Activated CD8-positive, alpha-beta memory T cell treated with anti-CD3 and anti-CD28 coated beads for 1 hour (primary cell): ENCODE measurements around the gene ST6GALNAC4.

Experiments used
- DNase-seq, 2 donors: peaks; one replicate each; pipeline ENCODE4 v3.0.0-alpha.2; 2020; ENCODE audit warnings: low read depth in 1 of 2; ENCODE audit errors: extremely low read depth in 1 of 2

ST6GALNAC4 gene

DNA sequence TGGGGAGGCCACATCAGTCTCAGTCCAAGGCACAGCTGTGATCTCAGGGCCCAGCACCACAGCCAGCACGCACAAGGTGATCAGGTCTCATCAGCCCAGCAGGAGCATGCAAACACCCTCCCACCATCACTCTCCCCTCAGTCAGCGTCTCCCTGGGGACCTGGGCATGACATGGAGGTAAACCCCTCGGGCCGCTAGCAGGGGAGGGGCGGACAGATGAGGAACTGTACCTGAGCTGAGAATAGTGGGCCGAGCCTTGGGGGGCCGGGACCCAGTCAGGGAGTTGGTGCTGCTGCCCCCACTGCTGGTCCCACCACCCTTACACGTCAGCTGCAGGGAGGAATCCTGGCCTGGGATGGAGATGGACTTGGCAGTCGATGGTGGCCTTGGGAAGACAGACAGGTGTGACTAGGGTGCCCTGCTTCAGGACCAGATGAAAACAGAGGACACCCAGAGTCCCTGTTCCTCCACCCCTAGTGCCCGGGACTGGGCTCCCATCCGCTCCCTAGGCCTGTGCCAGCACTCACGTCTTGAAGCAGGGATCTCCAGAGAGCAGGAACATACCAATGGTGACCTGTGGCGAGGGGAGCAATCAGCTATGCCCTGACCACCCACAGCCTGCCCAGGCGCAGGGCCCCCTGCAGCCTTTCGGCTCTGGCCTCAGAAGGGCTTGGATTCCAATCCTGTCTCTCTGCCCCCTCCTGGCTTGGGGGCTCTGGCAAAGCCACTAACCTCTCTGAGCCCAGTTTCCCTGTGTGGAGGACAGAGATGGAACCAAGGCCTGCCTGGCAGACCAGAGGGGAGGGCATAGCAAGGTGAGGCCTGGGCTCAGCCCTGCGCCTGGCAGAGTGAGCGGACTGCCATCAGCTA is 31.2 kb upstream of the ST6GALNAC4 start:
- DNase-seq, result no peak

DNA sequence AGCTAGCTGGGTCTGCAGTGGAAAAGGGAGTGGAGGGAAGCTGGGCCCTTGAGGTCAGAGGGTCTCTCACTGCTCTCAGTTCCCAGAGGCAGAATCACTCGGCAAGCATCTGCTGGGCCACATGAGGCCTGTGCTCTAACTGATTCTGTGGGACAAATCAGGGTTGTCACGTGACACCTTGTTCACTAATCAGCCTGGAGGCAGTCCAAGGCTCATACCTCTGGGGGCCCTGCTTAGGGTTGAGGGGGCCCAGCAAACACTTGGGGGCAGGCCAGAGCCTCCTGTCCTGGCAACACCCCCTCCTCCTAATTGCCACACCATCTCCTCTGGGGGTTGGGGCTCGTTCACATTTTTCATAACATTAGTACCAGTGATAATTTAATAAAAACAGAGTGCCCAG is 29.9 kb upstream of the ST6GALNAC4 start:
- DNase-seq, result no peak

DNA sequence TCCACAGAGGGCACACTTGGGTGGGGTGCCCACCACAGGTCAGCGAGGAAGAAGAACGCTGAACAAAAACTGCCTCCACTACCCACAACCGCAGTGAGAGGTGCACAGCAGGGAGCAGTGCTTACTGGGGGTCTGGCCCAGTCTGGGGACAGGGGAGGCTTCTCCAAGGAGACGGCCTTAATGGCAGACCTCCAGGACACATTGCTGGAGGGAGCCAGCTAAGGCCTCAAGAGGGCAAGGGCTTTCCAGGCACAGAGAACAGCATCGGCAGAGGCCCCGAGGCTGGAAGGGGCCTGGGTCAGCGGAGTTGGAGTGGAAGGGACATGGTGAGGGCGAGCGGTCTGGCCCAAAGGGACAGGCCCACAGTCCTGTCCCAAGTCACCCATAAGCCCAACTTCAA is 29.1 kb upstream of the ST6GALNAC4 start:
- no peak for DNase-seq

DNA sequence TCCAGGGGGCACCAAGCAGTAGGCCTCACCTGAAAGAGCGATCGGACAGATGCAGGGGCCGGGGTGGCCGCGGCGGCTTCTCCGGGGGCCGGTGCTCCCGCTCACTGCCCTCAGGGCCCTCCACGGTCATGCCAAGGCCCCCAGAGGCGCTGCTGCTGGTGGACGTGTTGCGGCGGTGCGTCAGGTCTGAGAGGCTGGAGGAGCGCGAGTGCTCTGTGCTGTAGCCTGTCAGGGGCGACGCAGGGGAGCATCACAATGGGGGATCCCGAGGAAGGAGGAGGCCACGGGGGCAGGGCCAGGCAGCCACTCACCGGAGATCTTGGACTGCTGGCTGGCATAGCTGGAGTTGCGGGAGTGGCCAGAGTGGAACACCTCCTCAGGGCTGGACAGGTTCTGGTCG is 28.5 kb upstream of the ST6GALNAC4 start:
- DNase-seq, result no peak

DNA sequence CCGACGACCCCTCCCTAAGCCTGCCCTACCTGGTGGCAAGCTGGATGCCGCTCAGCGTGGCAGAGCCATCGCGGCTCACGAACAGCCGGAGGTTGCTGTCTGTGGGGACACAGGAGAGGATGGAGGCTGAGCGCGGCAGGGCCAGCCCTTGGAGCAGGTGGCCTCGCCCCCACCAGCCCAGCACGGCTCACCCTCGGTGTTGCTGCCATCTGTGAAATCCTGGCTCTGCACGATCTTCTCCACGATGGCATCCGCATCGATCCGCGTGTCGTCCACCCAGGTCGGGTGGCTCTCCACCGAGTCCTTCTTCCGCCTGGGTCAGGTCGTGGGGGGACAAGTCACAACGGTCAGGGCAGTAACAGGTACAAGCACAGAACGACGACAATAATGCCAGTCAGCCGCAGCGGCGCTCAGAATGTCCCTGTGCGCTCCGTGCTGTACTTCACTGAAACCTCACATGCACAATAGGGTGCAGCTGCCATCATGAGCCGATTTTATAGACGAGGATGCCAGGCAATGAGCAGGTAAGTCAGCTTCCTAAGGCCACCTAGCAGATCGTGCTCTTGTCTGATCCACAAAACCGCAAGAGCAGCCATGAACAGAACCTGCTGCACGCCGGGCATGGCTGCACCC is 27.9 kb upstream of the ST6GALNAC4 start:
- no peak for DNase-seq

DNA sequence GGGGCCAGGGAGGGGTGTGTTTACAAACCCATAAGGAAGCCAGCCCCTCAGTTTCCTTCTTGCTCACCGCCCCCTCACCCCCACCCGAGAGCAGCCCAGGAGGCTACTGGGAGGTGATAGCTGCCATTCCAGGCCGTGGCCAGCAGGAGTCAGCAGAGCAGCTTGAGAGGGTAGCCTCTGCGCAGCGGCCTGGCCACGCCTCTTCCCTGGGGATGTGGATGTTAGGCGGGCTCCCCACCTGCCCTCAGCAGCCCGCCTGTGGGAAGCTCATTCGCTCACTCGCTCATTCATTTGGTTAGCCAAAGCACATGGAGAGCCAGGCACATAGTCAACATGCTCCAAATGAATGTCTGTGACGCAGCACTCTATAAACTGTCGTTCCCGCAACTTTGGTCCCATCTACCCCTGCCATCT is 26.9 kb upstream of the ST6GALNAC4 start:
- DNase-seq, result peak; percentile 58 to 59

DNA sequence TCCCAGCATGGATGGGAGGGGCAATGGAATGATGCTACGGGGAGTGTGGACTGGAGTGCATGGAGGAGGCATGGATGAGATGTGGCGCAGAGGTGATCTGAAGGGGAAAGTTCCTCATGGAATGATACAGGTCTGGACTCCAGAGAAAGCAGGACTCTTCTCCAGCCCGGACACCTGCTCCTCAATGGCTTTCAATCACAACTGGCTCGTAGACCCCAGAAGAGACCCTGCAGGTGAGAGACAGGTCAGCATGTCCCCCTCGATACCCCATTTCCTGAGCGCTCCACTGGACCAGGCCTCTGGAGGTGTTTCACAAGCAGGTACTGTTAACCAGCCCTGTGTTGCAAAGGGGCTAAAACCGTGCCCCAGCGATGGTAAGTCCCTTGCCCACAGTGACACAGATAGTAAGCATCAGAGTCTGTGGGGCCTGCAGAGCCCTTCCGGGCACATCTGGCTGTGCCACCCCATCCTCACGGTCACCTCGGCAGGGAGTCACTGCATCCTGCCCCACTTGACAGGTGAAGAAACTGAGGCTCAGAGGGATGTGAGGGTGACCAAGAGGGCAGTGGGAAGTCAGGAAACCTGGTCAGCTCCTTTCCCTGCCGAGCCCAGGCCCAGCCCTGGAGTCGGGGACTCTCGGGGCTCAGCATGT is 26.3 kb upstream of the ST6GALNAC4 start:
- no peak for DNase-seq

DNA sequence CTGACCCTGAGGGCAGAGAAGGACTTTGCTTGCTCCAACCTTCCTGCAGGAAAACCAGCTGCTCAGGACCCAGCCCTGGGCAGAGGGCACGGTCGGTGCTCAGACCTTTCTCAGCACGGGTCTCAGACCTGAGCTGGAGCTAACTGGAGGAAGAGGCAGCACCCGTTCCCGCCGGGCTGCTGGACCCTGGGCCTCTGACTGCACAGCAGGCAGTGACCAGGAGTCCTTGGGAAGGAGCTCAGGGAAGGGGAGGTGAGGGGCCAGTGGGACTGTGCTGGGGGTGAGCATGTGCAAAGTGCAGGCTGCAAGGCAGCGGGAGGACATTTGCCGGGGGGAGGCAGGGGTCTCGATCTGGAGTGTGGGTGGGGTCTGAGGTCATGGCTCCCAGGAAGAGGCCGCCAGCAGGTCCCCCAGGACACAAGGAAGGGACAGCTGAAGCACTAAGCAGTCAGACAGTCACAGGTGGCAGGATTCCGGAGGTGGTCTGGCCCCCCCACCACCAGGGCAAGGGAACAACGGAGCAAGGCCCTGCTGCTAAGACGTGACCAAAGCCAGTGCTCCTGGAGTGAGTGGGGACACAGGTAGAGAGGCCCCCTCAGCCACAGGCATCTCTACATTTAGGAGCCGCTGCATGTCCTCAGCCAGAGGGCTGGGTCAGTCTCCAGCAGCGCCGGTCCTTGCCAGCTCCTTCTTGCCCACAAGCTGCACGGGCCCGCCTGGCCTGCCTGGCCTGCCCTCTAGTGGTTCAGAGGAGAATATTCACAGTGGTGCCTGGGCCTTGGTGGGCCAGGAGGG is 25.6 kb upstream of the ST6GALNAC4 start:
- no peak for DNase-seq

DNA sequence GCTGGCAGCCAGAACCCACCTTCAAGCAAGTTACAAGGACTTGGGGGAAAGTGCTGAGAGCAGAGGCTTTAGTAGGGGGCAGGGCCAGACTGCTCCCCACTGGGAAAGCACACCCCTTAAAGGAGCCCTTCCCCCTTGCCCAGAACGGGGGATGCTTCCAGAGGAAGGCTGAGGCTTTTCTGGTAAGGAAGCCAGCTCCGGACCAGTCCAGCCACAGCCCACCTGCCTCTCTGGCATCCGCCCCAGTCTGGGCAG is 25.0 kb upstream of the ST6GALNAC4 start:
- DNase-seq, result no peak

DNA sequence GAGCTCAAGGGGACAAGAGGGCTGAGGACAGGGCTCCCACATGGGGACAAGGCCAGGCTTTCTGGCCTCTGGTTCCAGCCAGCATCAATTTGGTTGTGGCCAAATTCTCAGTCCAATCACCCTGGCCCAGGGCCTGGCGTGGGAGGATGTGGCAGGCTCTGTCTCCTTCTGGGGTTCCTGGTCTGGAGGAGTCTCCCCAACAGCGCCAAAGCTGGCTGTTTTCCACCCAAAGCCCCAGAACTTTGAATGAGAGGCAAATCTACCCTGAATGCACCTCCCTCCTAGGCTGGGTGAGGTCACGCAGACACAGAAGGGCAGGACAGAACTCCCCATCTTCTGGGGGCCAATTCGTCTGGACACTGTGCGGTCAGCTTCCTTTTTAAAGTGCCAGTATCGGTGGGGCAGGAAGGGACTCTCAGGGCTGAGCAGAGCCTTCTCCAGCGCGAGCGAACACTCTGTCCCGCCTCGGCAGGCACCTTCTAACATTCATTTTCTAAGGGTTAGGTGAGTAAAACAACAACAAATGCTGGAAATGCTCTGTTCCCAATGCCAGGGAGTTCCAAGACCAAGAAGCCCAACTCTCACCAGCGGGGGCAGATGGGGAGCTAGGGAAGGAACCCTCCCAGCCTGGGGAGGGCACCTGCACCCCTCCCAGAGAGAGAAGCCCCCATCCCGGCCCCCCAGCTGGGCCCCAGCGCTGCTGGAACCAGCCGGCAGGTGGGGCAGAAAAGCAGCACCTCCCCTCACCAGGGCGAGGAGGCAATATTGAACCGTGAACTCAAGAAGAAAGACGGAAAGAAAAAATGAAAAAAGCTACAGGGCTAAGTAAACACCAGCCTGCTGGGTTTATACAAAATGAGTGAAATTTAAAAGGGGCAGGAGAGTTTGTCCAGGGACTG is 24.5 kb upstream of the ST6GALNAC4 start:
- no peak for DNase-seq

DNA sequence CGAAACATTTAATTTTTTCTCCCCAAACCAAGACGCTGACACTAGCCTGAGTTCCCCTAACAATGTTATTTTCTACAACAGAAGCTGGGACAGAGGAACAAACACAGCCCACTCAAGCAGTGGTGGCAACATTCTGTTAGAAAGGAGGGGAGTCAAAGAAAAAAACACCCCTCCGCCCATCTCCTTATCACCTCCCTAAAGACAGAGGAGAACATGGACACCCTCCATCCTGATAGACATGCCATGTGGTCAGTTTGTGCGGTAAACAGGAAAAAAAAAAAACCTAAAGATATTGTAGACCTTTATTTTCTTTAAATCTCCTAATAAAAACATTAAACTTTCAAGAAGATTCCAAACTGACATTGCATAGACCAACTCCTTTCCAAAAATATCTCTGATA is 23.8 kb upstream of the ST6GALNAC4 start:
- no peak for DNase-seq

DNA sequence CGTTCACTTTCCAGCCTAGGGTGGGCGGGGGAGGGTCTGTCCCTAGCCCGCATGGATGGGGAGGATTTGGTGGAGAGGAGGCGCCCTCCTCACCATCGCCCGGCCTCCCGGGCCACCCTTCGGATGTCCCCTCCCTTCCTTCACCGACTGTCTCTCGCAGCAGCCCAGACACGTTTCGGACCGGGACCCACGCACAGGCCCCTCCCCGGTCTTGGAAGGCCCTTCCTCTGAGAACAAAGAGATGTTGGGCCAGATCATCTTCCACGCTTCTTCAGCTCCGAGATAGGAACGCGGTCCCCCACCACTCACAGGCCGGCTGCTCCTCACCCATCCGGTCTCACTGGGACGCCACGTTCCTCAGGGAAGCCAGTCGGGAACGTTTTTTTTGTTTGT is 21.5 kb upstream of the ST6GALNAC4 start:
- no peak for DNase-seq

DNA sequence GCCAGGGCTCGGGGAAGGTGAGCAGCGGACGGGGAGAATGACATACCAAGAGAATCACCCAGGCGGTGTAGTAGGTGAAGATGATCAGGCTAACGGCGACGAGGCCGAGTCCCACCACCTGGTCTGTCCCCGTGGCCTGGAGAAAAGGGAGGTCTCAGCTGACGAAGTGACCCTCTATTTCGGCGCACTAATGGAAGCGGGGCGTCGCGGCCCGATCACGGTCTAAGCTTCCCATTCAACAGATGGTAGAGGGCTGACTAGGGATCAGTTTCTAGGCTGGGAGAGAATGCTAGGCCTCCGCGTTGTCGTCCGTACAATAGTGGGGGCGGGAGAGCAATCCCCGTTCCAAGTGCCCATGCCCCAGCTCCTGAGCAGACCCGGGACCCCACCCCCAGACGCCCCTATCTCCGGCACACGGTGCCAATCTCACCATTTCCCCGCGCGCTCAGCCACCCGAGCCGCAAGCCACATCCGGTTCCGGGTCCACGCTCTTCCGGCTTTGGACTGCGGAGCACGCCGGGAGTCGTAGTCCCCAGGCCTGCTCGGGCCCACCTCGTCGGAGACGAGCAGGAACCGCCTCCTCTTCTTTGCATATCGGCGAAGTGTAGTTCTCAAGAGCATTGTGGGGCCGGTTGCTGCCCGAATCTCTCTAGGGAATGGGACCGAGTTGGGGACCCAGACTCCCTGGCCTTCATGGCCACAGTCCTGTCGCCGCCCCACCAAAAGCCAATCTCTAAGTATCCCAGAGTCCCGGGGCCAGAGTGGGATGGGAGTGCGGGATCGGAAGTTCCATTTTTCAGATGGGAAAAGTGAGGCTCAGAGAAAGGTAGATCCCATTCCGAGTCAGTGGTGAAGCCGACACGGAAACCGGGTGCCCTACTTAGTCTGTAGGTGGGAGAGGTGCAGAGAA is 20.8 kb upstream of the ST6GALNAC4 start, which contains the start of gene DPM2:
TSS of gene DPM2 (minus strand) at position 467 of the 910 bp plus-strand sequence. CDS start at position 433, 34 bp downstream.
- peak; percentile 50 to 78 for DNase-seq

DNA sequence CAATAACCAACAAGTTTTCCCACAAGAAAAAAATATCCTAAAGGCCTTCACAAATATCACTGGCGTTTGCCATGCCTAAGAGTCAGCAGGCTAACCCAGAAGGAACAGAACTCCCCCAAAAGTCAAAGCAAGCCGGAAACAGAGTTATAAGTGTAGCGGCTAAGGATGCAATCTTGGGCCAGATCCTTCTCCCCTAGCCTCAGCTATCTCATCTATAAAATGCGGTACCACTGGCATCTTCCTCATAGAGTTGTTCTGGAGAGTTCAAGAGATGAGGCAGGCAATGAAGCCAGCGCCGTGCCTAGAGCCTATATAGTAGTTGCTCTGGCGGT is 20.2 kb upstream of the ST6GALNAC4 start:
- no peak for DNase-seq

DNA sequence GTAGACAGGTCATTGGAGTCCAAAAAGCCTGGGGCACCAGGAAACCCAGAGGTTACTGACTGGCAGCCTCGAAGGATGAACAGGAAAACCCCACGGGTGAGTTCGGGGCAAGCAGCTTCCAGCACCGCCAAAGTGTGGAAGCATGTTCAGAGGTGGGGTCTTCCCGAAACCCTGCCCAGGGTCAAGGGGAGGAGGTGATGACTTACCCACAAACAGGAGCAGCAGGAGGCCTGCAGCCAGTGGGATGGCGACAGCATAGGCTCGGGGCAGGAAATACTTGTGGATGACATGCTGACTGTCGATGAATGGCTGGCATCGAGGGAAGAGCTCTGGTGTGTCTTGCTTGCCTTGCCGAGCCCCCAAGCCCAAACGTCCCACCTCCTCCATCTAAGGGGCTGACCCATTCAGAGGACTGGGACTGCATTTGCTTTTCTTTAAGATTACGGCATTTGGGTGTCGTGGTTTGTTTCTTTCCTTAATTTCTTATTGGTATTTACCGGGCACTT is 19.6 kb upstream of the ST6GALNAC4 start:
- no peak for DNase-seq

DNA sequence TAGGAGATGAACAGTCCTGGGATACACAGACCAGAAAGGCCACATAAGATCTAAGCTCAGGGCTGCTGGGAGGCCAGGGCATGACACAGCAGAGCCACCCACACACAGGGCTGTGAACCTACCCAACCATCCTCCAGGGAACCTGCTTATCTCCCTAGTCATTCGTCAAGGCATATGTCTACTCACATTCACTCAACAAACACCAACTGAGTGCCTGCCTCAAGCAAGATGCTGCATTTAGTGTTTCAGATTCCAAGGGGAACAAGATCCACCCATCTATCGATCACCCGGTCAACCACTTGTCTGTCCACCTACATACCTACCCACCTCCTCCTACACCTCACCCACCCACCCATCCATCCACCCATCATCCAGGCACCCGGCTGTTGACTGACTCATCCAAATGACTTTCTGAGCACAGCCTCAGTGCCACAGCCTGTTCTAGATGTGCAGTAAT is 19.0 kb upstream of the ST6GALNAC4 start:
- DNase-seq, result no peak

DNA sequence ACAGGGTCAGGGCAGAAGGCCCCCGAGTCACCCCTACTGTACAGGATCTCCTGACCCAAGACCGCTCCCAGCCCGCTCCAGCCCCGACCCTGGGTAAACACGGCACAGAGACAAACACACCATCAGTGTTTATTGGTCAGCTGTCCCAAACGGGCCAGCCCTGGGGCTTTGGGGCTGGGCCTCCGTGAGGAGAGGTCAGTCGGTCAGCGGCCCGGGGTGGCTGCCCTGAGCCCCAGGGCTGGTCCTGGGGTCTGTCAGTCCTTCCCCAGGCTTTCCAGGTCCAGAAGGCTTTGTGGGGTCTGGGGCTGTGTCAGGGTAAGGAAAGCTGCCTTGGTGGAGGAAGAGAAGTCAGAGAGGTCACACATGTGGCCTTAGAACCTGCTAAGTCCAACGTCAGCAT is 18.1 kb upstream of the ST6GALNAC4 start:
- no peak for DNase-seq

DNA sequence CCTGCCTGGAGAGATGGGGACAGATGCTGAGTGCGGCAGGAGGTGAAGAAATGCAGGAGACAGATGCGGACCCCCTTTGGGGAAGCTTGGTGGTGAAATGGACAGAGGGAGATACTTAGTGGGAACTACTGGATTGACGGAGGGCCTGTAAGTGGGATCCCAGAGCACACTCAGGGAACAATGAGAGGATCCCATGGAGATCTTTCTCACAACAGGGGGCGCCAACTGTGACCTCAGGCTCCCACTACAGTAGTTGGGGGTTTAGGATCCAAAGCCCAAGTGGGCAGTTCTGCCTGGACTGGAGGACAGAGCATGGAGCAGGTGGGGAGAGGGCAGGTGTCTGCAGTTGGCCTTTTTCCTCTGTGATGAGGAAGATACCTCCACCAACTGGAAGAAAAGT is 17.4 kb upstream of the ST6GALNAC4 start:
- DNase-seq, result no peak
